Measurements from ENCODE around the gene NOX3.

Gene NOX3

GRCh38 chr6:155397172-155397705 lies 58.4 kb downstream of the NOX3 start:
- H3K4me3 ChIP-seq (ENCODE audit: low read length): no peak overlapping the region
- TF ChIP-seq CTCF (conservative IDR thresholded peaks at IDR 0.05; ENCODE audit: low read depth, low read length): no peak
- DNase-seq (ENCODE audit: low read depth): no peak

GRCh38 chr6:155396605-155397004 lies 59.0 kb downstream of the NOX3 start:
- no peak overlapping the region for H3K4me3 ChIP-seq (ENCODE audit: low read length)
- no peak for TF ChIP-seq CTCF (conservative IDR thresholded peaks at IDR 0.05; ENCODE audit: low read depth, low read length)
- DNase-seq (ENCODE audit: low read depth): no peak

GRCh38 chr6:155395339-155395738 lies 60.3 kb downstream of the NOX3 start:
- TF ChIP-seq CTCF (conservative IDR thresholded peaks at IDR 0.05; ENCODE audit: low read depth, low read length): no peak
- H3K4me3 ChIP-seq (ENCODE audit: low read length): no peak overlapping the region
- DNase-seq (ENCODE audit: low read depth): no peak

GRCh38 chr6:155389130-155389529 lies 66.5 kb downstream of the NOX3 start:
- no peak for TF ChIP-seq CTCF (conservative IDR thresholded peaks at IDR 0.05; ENCODE audit: low read depth, low read length)
- DNase-seq (ENCODE audit: low read depth): no peak

GRCh38 chr6:155388591-155388990 lies 67.0 kb downstream of the NOX3 start:
- no peak overlapping the region for H3K4me3 ChIP-seq (ENCODE audit: low read length)
- TF ChIP-seq CTCF (conservative IDR thresholded peaks at IDR 0.05; ENCODE audit: low read depth, low read length): no peak
- DNase-seq (ENCODE audit: low read depth): no peak

More at GRCh38 chr6:155389130-155389529, 66.5 kb downstream of the NOX3 start:
- no peak overlapping the region for H3K4me3 ChIP-seq (ENCODE audit: low read length)

GRCh38 chr6:155387481-155387880 lies 68.2 kb downstream of the NOX3 start:
- TF ChIP-seq CTCF (conservative IDR thresholded peaks at IDR 0.05; ENCODE audit: low read depth, low read length): no peak
- DNase-seq (ENCODE audit: low read depth): no peak
- no peak overlapping the region for H3K4me3 ChIP-seq (ENCODE audit: low read length)

GRCh38 chr6:155384321-155384952 lies 71.2 kb downstream of the NOX3 start:
- DNase-seq (ENCODE audit: low read depth): no peak
- TF ChIP-seq CTCF (conservative IDR thresholded peaks at IDR 0.05; ENCODE audit: low read depth, low read length): no peak
- no peak overlapping the region for H3K4me3 ChIP-seq (ENCODE audit: low read length)

Data from retinal pigment epithelial cell (primary cell).